ENCODE measurements around the gene HNF1A. TPM values are rescaled to one million over a fixed set of nuclear protein-coding genes. Genes with fewer than 3 reads are reported as not detected.

Gene HNF1A
- total RNA-seq, 2 donors from 2014 or later, result 0.49 TPM; not detected in 1

DNA sequence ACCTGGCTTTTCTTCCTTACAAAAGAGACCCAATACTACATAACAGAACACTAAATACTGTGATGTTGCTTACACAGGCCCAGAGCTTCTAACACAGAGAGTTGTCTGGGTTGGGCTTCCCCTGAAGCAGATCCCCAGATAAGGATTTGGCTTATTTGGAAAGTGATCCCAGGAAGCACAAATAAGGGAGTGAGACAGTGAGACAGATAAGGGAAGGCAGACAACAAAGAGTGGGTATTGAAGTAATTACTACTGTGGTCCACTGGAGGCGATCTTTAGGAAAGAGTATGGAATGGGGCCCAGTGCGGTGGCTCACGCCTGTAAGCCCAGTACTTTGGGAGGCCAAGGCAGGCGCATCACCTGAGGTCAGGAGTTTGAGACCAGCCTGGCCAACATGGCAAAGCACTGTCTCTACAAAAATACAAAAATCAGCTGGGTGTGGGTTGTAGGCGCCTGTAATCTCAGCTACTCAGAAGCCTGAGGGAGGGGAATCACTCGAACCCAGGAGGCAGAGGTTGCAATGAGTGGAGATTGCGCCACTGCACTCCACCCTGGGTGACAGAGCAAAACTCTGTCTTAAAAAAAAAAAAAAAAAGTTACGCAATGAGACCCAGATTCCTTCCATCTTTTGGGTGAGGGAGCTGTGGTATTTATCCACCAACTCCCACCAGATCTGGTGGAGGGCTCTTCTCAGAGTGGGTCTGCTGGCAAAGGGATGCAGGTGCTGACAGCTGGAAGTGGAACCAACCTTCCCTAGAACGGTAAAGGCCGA lies 48.1 kb downstream of the HNF1A start:
- Histone ChIP-seq H3K9me3 (no peaks in the 10 kb centered on the region), H3K27me3 (replicated peaks; ENCODE audit: insufficient read depth) (no peaks in the 10 kb centered on the region), H3K4me3 (no peak overlapping the region), H3K36me3 (no peaks in the 10 kb centered on the region), H3K27ac (no peak overlapping the region), H3K4me1 (ENCODE audit: control insufficient read depth in 1 of 2, low read depth in 2 of 2) (no peaks in the 10 kb centered on the region)
- ATAC-seq (ENCODE audit: insufficient number of reproducible peaks, low FRiP score, low read depth) (no peak), DNase-seq (ENCODE audit: low spot score) (no peak)
- TF ChIP-seq, protein P1, sequence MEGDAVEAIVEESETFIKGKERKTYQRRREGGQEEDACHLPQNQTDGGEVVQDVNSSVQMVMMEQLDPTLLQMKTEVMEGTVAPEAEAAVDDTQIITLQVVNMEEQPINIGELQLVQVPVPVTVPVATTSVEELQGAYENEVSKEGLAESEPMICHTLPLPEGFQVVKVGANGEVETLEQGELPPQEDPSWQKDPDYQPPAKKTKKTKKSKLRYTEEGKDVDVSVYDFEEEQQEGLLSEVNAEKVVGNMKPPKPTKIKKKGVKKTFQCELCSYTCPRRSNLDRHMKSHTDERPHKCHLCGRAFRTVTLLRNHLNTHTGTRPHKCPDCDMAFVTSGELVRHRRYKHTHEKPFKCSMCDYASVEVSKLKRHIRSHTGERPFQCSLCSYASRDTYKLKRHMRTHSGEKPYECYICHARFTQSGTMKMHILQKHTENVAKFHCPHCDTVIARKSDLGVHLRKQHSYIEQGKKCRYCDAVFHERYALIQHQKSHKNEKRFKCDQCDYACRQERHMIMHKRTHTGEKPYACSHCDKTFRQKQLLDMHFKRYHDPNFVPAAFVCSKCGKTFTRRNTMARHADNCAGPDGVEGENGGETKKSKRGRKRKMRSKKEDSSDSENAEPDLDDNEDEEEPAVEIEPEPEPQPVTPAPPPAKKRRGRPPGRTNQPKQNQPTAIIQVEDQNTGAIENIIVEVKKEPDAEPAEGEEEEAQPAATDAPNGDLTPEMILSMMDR (IDR thresholded peaks at IDR 0.05), result no peak

DNA sequence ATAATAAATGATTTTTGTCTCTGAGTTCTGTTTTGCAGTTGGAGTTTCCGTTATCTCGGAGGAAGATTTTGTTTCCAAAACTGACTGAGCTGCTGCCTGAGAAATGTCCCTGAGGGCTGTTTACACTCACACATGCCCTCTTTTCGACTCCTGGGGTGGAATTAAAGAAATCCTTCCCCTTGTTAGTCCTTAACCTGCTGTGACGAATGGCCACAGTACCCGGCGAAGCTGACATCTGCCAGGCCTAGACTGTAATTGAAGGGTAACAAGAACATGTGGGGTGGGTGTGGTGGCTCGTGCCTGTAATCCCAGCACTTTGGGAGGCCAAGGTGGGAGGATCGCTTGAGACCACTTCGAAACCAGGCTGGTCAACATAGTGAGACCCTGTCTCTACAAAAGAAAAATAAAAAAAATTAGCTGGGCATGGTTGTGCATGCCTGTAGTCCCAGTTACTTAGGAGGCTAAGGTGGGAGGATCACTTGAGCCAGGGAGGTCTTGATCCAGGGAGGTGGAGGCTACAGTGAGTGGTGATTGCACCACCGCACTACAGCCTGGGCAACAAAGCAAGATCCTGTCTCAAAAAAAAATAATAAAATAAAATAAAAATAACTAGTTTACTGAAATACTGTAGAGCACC lies 52.4 kb downstream of the HNF1A start:
- Histone ChIP-seq H3K36me3 (no peaks in the 10 kb centered on the region), H3K27me3 (replicated peaks; ENCODE audit: insufficient read depth) (no peaks in the 10 kb centered on the region), H3K9me3 (no peaks in the 10 kb centered on the region), H3K4me1 (ENCODE audit: control insufficient read depth in 1 of 2, low read depth in 2 of 2) (no peaks in the 10 kb centered on the region), H3K4me3 (no peak overlapping the region), H3K27ac (no peak overlapping the region)
- TF ChIP-seq, protein P1 (IDR thresholded peaks at IDR 0.05), result no peak
- ATAC-seq (ENCODE audit: insufficient number of reproducible peaks, low FRiP score, low read depth) (no peak), DNase-seq (ENCODE audit: low spot score) (no peak)

- DNase-seq (ENCODE audit: low spot score) (no peak), ATAC-seq (ENCODE audit: insufficient number of reproducible peaks, low FRiP score, low read depth) (no peak)
- Histone ChIP-seq H3K27me3 (replicated peaks; ENCODE audit: insufficient read depth) (no peaks in the 10 kb centered on the region), H3K4me3 (no peak overlapping the region), H3K4me1 (ENCODE audit: control insufficient read depth in 1 of 2, low read depth in 2 of 2) (peaks cover 0 to 1% of the 10 kb centered on the region in 2 donors), H3K27ac (no peak overlapping the region), H3K36me3 (no peaks in the 10 kb centered on the region), H3K9me3 (no peaks in the 10 kb centered on the region)
- TF ChIP-seq, protein P1 (IDR thresholded peaks at IDR 0.05), result no peak
Measured at GRCh38 chr12:121033625-121034349, 55.4 kb downstream of the HNF1A start.

DNA sequence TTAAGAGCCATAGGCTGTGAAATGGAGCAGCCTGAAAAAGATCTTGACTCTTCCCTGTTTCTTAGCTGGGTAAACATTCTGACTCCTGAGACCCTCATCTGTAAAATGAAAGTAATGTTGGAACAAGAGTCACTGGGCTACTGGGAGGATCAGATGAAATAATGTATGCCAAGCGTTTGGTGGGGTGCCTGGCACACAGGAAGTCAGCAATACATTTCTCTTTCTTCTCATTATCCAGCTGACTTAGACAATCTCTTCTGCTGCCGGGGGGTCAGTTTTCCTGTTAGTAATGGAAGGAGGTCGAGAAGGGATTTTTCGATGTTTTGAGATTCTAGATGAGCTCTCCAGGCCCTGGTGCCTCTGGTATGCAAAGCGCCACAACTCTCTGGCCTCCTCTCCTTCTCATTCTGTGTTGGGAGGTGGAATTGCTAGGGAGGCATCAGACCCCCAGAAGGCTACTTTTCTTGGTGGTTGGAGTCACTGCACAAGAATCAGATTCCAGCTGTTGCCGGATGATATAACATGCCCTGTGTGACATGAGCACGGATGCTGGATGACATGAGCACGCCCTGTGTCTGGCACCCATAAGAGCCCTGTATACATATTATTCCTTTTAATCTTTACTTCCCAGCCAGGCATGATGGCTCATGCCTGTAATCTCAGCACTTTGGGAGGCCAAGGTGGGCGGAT lies 56.4 kb downstream of the HNF1A start:
- Histone ChIP-seq H3K27ac (no peak overlapping the region), H3K36me3 (no peaks in the 10 kb centered on the region), H3K4me3 (no peak overlapping the region), H3K4me1 (ENCODE audit: control insufficient read depth in 1 of 2, low read depth in 2 of 2) (peaks cover 0 to 5% of the 10 kb centered on the region in 2 donors), H3K27me3 (replicated peaks; ENCODE audit: insufficient read depth) (no peaks in the 10 kb centered on the region), H3K9me3 (no peaks in the 10 kb centered on the region)
- ATAC-seq (ENCODE audit: insufficient number of reproducible peaks, low FRiP score, low read depth) (no peak), DNase-seq (ENCODE audit: low spot score) (no peak)
- TF ChIP-seq, protein P1 (IDR thresholded peaks at IDR 0.05), result no peak

Measured in thoracic aorta (tissue), 2 donors.